ENCODE measurements around the gene KMO. TPM values are rescaled to one million over a fixed set of nuclear protein-coding genes. Genes with fewer than 3 reads are reported as not detected.

The KMO gene
- total and polyA plus RNA-seq, 7 donors: 0.27 to 5.4 (median 1.8) TPM

DNA sequence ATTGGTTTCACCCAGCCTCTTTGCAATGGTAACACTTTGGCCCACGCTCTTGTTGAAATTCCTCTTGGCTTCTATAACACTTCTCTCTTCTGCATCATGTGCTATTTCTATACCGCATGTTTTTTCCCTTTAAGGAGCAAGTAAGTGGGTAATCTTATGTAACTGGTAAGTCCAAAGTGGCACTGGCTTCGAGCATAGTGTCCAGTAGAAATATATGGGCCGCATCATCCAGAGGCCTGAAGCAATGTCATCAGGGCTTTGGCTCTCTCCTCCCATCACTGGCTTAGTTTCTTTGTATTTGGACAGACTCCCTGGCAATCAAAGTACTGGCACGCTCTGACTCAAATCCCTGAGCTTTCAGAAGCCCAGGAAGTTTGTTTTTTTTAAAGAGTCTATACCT lies 90.5 kb downstream of the KMO start:
- TF ChIP-seq POLR2A (IDR thresholded peaks at IDR 0.05) (no peak), CTCF (IDR thresholded peaks at IDR 0.05) (no peak), POLR2AphosphoS5 (IDR thresholded peaks at IDR 0.05) (no peak), EP300 (IDR thresholded peaks at IDR 0.05) (no peak)
- H3K4me3 ChIP-seq: no peak overlapping the region
- no peaks in the 10 kb centered on the region for H3K9me3 ChIP-seq
- no peaks in the 10 kb centered on the region for H3K4me1 ChIP-seq
- no peaks in the 10 kb centered on the region for H3K27me3 ChIP-seq
- H3K36me3 ChIP-seq: no peaks in the 10 kb centered on the region
- H3K27ac ChIP-seq: no peak overlapping the region
- no peak for DNase-seq
- WGBS, 2 donors: 91 to 97% methylated on average over 5 of the region's 5 CpGs
- intact Hi-C loops (cut with DNase I): no loop called here

GRCh38 chr1:241624935-241625334 lies 92.8 kb downstream of the KMO start:
- TF ChIP-seq POLR2A (IDR thresholded peaks at IDR 0.05): no peak
- no peak for TF ChIP-seq POLR2AphosphoS5 (IDR thresholded peaks at IDR 0.05)
- TF ChIP-seq CTCF (IDR thresholded peaks at IDR 0.05): no peak
- no peak for TF ChIP-seq EP300 (IDR thresholded peaks at IDR 0.05)
- no peaks in the 10 kb centered on the region for H3K27me3 ChIP-seq
- intact Hi-C loops (cut with DNase I): no loop called here
- no peak overlapping the region for H3K27ac ChIP-seq
- H3K9me3 ChIP-seq: no peaks in the 10 kb centered on the region
- no peak for DNase-seq
- no peak overlapping the region for H3K4me3 ChIP-seq
- no peaks in the 10 kb centered on the region for H3K4me1 ChIP-seq
- H3K36me3 ChIP-seq: no peaks in the 10 kb centered on the region
- WGBS, 2 donors: 25 to 64% methylated on average over 2 of the region's 2 CpGs

GRCh38 chr1:241627453-241628259 lies 95.5 kb downstream of the KMO start:
- DNase-seq: no peak
- no peak for TF ChIP-seq POLR2A (IDR thresholded peaks at IDR 0.05)
- TF ChIP-seq EP300 (IDR thresholded peaks at IDR 0.05): no peak
- TF ChIP-seq POLR2AphosphoS5 (IDR thresholded peaks at IDR 0.05): no peak
- no peak for TF ChIP-seq CTCF (IDR thresholded peaks at IDR 0.05)
- intact Hi-C loops (cut with DNase I): no loop called here
- no peaks in the 10 kb centered on the region for H3K4me1 ChIP-seq
- H3K4me3 ChIP-seq: no peak overlapping the region
- H3K36me3 ChIP-seq: no peaks in the 10 kb centered on the region
- no peak overlapping the region for H3K27ac ChIP-seq
- 11 to 27% methylated on average over 9 of the region's 9 CpGs for whole genome bisulfite sequencing, 2 donors
- H3K27me3 ChIP-seq: no peaks in the 10 kb centered on the region
- H3K9me3 ChIP-seq: no peaks in the 10 kb centered on the region

DNA sequence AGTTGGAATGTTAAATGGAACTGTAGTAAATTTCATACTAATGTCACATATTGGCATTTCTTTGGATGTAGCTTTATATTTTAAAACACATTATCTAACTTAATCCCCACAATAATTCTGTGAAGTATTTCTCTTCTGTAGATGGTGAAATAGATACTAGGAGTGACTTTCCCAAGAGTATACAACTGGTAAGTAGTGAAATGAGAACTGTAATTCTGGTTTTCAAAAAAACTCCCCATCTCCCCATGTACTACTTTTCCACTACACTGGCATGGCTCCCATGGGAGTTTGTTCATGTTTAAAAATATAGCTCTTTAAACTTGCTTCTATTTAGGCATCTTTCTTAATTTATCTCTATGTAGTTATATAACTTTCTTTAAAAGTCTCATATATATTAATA lies 97.8 kb downstream of the KMO start:
- peaks cover 0 to under 1% (median 0%) of the 10 kb centered on the region in 4 donors for H3K36me3 ChIP-seq
- no peak for TF ChIP-seq POLR2AphosphoS5 (IDR thresholded peaks at IDR 0.05)
- TF ChIP-seq CTCF (IDR thresholded peaks at IDR 0.05): no peak
- no peak for TF ChIP-seq EP300 (IDR thresholded peaks at IDR 0.05)
- TF ChIP-seq POLR2A (IDR thresholded peaks at IDR 0.05): no peak
- DNase-seq: no peak
- H3K4me1 ChIP-seq: no peaks in the 10 kb centered on the region
- no peaks in the 10 kb centered on the region for H3K27me3 ChIP-seq
- no peaks in the 10 kb centered on the region for H3K9me3 ChIP-seq
- intact Hi-C loops (cut with DNase I): no loop called here
- H3K27ac ChIP-seq: no peak overlapping the region
- H3K4me3 ChIP-seq: no peak overlapping the region

DNA sequence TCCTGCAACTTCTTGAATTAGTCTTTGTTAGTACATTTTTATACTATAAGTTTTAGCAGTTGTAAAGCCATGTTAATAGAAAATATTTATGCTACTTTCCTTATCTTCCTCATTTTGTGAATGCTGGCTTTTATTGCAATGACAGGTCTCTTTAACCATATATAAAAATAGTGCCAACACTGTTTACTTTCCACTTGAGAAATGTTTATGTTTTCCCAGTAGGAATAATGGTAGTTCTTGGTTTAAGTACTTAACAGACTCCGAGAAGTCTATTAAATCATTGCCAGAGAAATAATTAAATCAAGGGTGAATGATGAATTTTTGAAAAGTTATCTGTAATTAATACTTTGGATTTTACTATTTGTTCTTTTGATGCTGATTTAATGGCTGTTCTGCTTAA lies 98.3 kb downstream of the KMO start:
- no peaks in the 10 kb centered on the region for H3K9me3 ChIP-seq
- H3K4me3 ChIP-seq: no peak overlapping the region
- H3K36me3 ChIP-seq: peaks cover 0 to 5% (median 0%) of the 10 kb centered on the region in 4 donors
- intact Hi-C loops (cut with DNase I): no loop called here
- no peaks in the 10 kb centered on the region for H3K4me1 ChIP-seq
- no peak for DNase-seq
- TF ChIP-seq POLR2A (IDR thresholded peaks at IDR 0.05) (no peak), CTCF (IDR thresholded peaks at IDR 0.05) (no peak), EP300 (IDR thresholded peaks at IDR 0.05) (no peak), POLR2AphosphoS5 (IDR thresholded peaks at IDR 0.05) (no peak)
- no peaks in the 10 kb centered on the region for H3K27me3 ChIP-seq
- no peak overlapping the region for H3K27ac ChIP-seq
- 91 to 92% methylated on average over 1 of the region's 1 CpG for WGBS, 2 donors
